Smooth muscle cell of trachea (primary cell): ENCODE results near the gene TMEM30B. TPM values are rescaled to one million over a fixed set of nuclear protein-coding genes. Genes with fewer than 3 reads are reported as not detected.

Source experiments
- total RNA-seq: library from RNA; depleted of rRNA; stranded (reverse); fragments of >200 nt; gene quantifications from 2 replicates; pipeline ENCODE4 v1.2.1, GENCODE V29; 2014

TMEM30B gene, protein sequence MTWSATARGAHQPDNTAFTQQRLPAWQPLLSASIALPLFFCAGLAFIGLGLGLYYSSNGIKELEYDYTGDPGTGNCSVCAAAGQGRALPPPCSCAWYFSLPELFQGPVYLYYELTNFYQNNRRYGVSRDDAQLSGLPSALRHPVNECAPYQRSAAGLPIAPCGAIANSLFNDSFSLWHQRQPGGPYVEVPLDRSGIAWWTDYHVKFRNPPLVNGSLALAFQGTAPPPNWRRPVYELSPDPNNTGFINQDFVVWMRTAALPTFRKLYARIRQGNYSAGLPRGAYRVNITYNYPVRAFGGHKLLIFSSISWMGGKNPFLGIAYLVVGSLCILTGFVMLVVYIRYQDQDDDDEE
- total RNA-seq: 6.3 and 6.4 TPM in 2 replicates

DNA sequence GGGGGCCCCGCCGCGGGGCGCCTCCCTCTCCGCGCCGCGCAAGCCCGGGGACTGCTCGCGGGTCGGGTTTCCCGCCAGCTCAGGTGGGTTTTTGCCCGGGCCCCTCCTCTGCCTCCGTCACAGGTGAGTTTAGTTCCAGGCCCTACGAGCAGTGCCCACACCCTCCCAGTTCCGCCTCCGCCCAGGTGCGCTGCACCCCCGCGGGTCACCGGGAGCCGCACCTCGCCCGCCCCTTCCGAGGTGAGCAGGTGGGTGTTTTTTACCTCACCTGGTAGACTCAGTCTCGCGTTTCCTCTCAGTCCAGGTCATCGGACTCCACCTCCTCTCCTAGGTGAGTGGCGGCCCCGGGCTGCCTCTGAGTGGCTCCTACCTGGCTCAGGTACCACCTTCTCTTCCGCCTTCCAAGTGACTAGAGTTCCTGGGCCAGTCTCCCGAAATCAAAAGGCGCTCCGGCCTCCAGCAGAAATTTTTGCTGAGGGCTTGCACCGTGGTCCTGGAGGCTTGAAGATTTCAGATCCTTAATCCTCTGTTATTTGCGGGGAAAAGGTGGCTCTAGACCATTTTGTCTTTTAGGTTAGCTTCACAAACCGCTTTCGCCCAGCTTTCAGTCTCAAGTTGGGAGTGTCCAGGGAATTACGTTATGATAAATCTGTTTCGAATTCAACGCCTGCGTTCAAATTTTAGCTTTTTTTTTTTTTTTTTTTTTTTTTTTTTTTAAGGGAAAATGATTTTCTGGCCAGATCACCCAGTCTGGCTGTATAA is at the start of gene TMEM30B:
Gene TMEM30B (minus strand): TSS at position 153 of the 762 bp plus-strand sequence. CDS start 191 bp downstream, outside the sequence.

DNA sequence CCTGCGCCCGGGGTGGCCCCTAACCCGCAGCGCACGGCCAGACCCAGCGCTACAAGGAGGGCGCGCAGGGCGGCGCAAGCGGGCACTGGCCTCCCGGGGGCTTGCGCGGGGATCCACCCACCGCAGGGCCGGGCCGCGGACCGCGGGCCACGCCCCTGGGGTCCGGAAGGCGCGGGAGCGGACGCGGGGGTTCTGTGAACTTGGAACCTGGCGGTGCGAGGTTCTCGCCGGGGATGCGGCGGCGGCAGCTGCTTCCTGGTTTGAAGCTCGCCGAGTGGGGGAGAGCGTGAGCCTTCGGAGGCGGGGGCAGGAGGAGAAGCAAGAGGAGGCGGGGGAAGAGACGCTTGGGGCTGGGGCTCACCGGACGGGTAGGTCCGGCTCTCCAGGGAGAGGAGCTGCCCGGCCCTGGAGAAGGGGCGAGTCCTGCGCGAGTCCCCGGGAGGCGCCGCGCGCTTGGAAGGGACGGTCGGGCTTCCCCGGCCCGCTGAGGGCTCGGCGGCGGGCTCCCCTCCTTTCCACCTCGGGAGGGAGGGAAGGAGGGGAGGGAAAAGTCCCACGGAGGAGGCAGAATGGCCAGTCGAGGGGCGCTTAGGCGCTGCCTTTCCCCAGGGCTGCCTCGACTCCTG is 40.4 kb upstream of the TMEM30B start, which contains the start of gene PRKCH:
Gene PRKCH (plus strand): TSS at position 195 of the 626 bp plus-strand sequence. CDS start 523 bp downstream, outside the sequence.

Other genes with a start within 250 kb of the TMEM30B start
- gene PRKCH, start 40.2 kb upstream of the TMEM30B start, total RNA-seq: 6.5 and 7.9 TPM in 2 replicates